ENCODE data around the gene NPIPA2.
"Not testable (repeated sequence)": the region's sequence is repeated elsewhere in the genome, so short reads cannot be mapped to it uniquely, and the experiment has no call there.

- TF ChIP-seq CTCF, POLR2A, EP300, POLR2AphosphoS5 (IDR thresholded peaks at IDR 0.05): not testable (repeated sequence)
Observed at GRCh38 chr16:14741794-14742193, 539 bp upstream of the NPIPA2 start.
